Epithelial cell of esophagus (primary cell): ENCODE measurements around the gene POLR2L.

Experiments used
- DNase-seq: peaks from one replicate; pipeline ENCODE4 v3.0.0; 2010; ENCODE audit warnings: low read depth
- H3K4me3 ChIP-seq: 2 replicates; pipeline ENCODE4 v1.5.1; 2011; ENCODE audit warnings: mild to moderate bottlenecking, low read length, control low read depth
- TF ChIP-seq, protein P1 (sequence below): IDR thresholded peaks from 2 replicates; pipeline ENCODE4 v1.5.1; 2011; ENCODE audit warnings: low read depth, mild to moderate bottlenecking, low read length, control low read depth, inconsistent platforms; ENCODE audit not compliant: insufficient read depth; ENCODE audit errors: missing control alignments

The POLR2L gene

DNA sequence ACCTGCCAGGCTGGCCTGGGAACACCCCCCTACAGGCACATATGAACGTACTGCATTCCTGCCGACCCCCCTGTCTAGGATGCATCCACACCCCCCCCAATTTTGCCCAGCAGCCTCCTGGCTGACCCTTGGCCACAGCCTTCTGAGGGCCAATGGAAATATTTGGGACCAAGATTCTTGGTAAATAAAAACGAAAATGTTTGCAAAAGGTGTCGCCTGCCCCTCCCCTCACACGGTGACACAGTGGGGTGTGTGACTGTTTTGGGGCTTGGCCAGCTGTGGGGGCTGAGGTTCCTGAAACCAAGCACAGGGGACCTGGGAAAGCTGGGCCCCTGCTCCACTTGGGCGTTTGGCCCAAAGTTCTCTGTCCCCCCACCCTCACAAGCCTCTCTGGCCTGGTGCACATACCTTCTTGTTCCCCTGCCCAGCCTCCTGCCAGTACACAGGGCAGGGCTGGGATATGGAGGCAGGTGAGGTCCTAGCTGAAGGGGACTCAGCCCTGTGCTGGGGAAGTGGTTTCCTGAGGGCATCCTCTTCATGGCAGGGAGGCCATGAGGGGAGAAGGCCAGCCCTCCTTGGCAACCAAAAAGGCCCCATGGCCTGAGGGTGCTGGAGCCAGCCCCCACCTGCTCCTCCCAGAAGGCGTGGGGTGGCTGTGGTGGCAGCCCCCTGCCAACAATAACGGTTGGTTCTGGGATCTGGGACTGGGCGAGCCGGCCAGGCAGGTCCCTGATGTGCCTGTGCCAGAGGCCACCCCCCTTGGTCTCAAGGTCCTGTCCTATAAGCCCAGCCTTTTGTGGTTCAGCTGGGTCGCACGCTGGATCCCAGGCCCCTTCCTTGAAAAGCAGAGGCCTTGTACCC is 16.7 kb downstream of the POLR2L start:
- TF ChIP-seq, protein P1, sequence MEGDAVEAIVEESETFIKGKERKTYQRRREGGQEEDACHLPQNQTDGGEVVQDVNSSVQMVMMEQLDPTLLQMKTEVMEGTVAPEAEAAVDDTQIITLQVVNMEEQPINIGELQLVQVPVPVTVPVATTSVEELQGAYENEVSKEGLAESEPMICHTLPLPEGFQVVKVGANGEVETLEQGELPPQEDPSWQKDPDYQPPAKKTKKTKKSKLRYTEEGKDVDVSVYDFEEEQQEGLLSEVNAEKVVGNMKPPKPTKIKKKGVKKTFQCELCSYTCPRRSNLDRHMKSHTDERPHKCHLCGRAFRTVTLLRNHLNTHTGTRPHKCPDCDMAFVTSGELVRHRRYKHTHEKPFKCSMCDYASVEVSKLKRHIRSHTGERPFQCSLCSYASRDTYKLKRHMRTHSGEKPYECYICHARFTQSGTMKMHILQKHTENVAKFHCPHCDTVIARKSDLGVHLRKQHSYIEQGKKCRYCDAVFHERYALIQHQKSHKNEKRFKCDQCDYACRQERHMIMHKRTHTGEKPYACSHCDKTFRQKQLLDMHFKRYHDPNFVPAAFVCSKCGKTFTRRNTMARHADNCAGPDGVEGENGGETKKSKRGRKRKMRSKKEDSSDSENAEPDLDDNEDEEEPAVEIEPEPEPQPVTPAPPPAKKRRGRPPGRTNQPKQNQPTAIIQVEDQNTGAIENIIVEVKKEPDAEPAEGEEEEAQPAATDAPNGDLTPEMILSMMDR: no peak
- no peak for DNase-seq
- no peak overlapping the region for H3K4me3 ChIP-seq

GRCh38 chr11:824942-825341 is 17.4 kb downstream of the POLR2L start:
- H3K4me3 ChIP-seq: no peak overlapping the region
- TF ChIP-seq, protein P1: no peak

DNA sequence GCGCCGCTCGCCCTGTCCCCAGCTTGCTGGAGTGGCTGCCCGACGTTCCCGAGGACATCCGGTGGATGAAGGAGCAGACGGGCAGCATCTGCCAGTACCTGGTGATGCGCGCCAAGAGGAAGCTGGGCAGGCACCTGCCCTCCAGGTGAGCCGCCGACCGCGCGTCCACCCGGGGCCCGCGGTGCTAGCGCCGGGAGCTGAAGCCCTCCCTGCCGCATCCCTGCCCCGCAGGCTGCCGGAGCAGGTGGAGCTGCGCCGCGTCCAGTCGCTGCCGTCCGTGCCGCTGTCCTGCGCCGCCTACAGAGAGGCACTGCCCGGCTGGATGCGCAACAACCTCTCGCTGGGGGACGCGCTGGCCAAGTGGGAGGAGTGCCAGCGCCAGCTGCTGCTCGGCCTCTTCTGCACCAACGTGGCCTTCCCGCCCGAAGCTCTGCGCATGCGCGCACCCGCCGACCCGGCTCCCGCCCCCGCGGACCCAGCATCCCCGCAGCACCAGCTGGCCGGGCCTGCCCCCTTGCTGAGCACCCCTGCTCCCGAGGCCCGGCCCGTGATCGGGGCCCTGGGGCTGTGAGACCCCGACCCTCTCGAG is 17.9 kb downstream of the POLR2L start:
- no peak for DNase-seq
- TF ChIP-seq, protein P1: no peak
- H3K4me3 ChIP-seq: no peak overlapping the region

More at GRCh38 chr11:824942-825341, 17.4 kb downstream of the POLR2L start:
- no peak for DNase-seq

- TF ChIP-seq, protein P1: no peak
- no peak for DNase-seq
- H3K4me3 ChIP-seq: no peak overlapping the region
These were observed 18.7 kb downstream of the POLR2L start for GRCh38 chr11:823441-824291.

DNA sequence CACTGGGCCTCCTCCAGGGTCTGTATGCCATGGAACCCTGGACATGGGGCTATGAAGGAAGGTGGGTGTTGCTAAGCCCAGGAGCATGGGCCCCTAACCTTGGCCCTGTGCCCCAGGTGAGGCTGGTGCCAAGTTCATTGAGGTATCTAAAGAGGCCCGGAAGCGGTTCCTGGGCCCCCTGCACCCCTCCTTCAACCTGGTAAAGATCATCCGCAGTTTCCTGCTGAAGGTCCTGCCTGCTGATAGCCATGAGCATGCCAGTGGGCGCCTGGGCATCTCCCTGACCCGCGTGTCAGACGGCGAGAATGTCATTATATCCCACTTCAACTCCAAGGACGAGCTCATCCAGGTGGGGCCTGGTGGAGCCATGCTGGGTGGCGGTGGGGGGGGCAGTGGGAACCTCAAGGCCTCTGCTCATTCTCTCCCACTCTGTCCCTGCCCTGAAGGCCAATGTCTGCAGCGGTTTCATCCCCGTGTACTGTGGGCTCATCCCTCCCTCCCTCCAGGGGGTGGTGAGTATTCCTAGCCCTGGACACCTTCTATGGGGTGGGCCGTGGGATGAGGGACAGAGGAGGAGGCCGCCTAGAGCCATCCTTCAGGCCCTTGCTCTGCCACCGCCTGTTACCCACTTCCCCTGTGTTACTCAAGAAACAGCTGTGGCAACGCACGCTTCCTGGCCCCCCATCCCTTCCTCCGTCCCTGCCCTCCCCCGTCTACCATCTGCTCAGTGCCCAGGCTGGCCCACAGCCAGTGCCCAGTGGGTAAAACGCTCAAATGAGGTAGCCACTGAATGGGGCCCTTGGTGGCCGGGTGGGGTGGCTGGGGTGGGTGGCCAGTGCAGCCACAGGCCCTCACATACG is 20.6 kb downstream of the POLR2L start:
- no peak for DNase-seq
- TF ChIP-seq, protein P1: no peak
- no peak overlapping the region for H3K4me3 ChIP-seq
